ENCODE results near the gene EEF1AKMT3. TPM values are rescaled to one million over a fixed set of nuclear protein-coding genes. Genes with fewer than 3 reads are reported as not detected.

Gene EEF1AKMT3
- total and polyA plus RNA-seq, 2 of the 4 experiments (the other 2 are of a cell fraction) = 3.2 to 8.1 TPM

- ChIA-PET POLR2A (ENCODE audit: unreplicated experiment) (no interaction called here), CTCF (no interaction called here)
- no peak overlapping the region for H3K9ac ChIP-seq (ENCODE audit: low read depth, low read length)
- no peak overlapping the region for H3K23ac ChIP-seq (ENCODE audit: low read depth, low read length)
- H2AK5ac ChIP-seq (ENCODE audit: low read depth, low read length) = no peak overlapping the region
- H4K8ac ChIP-seq (ENCODE audit: low read depth in 2 of 2, low read length in 2 of 2) = no peak overlapping the region
- H3K56ac ChIP-seq (ENCODE audit: extremely low read depth, insufficient read depth, low read length) = no peak overlapping the region
- H2AFZ ChIP-seq (replicated peaks; ENCODE audit: low read length, poor library complexity) = no peak overlapping the region
- no peak for ATAC-seq (ENCODE audit: low read depth)
- no peak overlapping the region for H3K18ac ChIP-seq (ENCODE audit: low read depth, low read length)
- H2BK20ac ChIP-seq (ENCODE audit: low read depth, low read length) = no peak overlapping the region
- H2BK5ac ChIP-seq (ENCODE audit: low read depth, low read length, poor library complexity, severe bottlenecking) = no peak overlapping the region
- DNase-seq = no peak
- H3K9me3 ChIP-seq (ENCODE audit: control insufficient read depth, insufficient read depth, low read length) = no peaks in the 10 kb centered on the region
- no peak overlapping the region for H3K27ac ChIP-seq (ENCODE audit: insufficient read depth, low read length)
- H3K9me1 ChIP-seq (ENCODE audit: insufficient read depth, low read length) = no peaks in the 10 kb centered on the region
- H4K91ac ChIP-seq (ENCODE audit: insufficient read depth, low read depth, low read length) = no peak overlapping the region
- no peak overlapping the region for H2AK9ac ChIP-seq (replicated peaks; ENCODE audit: low read depth, low read length, poor library complexity)
- no peak overlapping the region for H4K5ac ChIP-seq (ENCODE audit: low read depth, low read length)
- intact Hi-C loops (cut with micrococcal nuclease) (no loop called here), in situ Hi-C loops (cut with MboI; ENCODE audit: low sequenced_read_pairs) (no loop called here), dilution Hi-C loops (cut with HindIII; ENCODE audit: low sequenced_read_pairs, unreplicated experiment) (no loop called here)
- peaks cover 10 to 23% of the 10 kb centered on the region in 2 experiments; a peak in 3 of 4 replicates for H3K79me1 ChIP-seq (ENCODE audit: low read depth in 1 of 2, low read length in 2 of 2)
- H3K36me3 ChIP-seq (ENCODE audit: control insufficient read depth, insufficient read depth, low read length) = peaks cover 6% of the 10 kb centered on the region
- no peak overlapping the region for H3K14ac ChIP-seq (replicated peaks; ENCODE audit: low read depth, low read length)
- H4K20me1 ChIP-seq (ENCODE audit: insufficient read depth, low read length) = no peaks in the 10 kb centered on the region
- no peaks in the 10 kb centered on the region for H3K27me3 ChIP-seq (ENCODE audit: control insufficient read depth, insufficient read depth, low read length)
- no TSS peak for BruUV-seq (replicated peaks)
- no peak overlapping the region for H2BK15ac ChIP-seq (ENCODE audit: low read depth, low read length)
- H2BK120ac ChIP-seq (ENCODE audit: low read depth, low read length) = no peak overlapping the region
- no peak overlapping the region for H3K4ac ChIP-seq (ENCODE audit: low read depth, low read length)
- WGBS, 2 experiments (ENCODE audit: extremely low coverage in 2 of 2, insufficient read length in 1 of 2) = no CpG with 5 or more reads among the region's 4 CpGs
- no peak overlapping the region for H3K4me3 ChIP-seq (ENCODE audit: insufficient read depth, low read depth, low read length)
- no peak for TF ChIP-seq CEBPB (IDR thresholded peaks at IDR 0.05; ENCODE audit: low read depth, low read length)
- no peak for TF ChIP-seq MAFK (IDR thresholded peaks at IDR 0.05; ENCODE audit: low read depth, low read length)
- TF ChIP-seq SMC3 (IDR thresholded peaks at IDR 0.05; ENCODE audit: low read depth, low read length) = no peak
- no peak for TF ChIP-seq POLR2A (IDR thresholded peaks at IDR 0.05; ENCODE audit: low read depth, low read length)
- TF ChIP-seq, protein P1, sequence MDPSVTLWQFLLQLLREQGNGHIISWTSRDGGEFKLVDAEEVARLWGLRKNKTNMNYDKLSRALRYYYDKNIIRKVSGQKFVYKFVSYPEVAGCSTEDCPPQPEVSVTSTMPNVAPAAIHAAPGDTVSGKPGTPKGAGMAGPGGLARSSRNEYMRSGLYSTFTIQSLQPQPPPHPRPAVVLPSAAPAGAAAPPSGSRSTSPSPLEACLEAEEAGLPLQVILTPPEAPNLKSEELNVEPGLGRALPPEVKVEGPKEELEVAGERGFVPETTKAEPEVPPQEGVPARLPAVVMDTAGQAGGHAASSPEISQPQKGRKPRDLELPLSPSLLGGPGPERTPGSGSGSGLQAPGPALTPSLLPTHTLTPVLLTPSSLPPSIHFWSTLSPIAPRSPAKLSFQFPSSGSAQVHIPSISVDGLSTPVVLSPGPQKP (IDR thresholded peaks at IDR 0.05; ENCODE audit: borderline replicate concordance, low read depth, low read length) = no peak
- no peak for TF ChIP-seq RFX5 (IDR thresholded peaks at IDR 0.05; ENCODE audit: low read depth, low read length)
- no peak for TF ChIP-seq RCOR1 (IDR thresholded peaks at IDR 0.05; ENCODE audit: insufficient replicate concordance, low read length)
- no peak for TF ChIP-seq CTCF (conservative IDR thresholded peaks at IDR 0.05; ENCODE audit: low read depth, low read length)
- no peak for TF ChIP-seq BHLHE40 (IDR thresholded peaks at IDR 0.05; ENCODE audit: low read depth, low read length)
- no peak for TF ChIP-seq RAD21 (IDR thresholded peaks at IDR 0.05; ENCODE audit: low read length)
- TF ChIP-seq MXI1 (IDR thresholded peaks at IDR 0.05; ENCODE audit: borderline replicate concordance, low read depth, low read length) = no peak
- TF ChIP-seq FOS (IDR thresholded peaks at IDR 0.05; ENCODE audit: low read depth, low read length) = no peak
- no peak for TF ChIP-seq MAZ (IDR thresholded peaks at IDR 0.05; ENCODE audit: borderline replicate concordance, low read depth, low read length)
- no peak for TF ChIP-seq NFE2L2 (IDR thresholded peaks at IDR 0.05; ENCODE audit: low read depth, low read length)
- TF ChIP-seq, protein P2, sequence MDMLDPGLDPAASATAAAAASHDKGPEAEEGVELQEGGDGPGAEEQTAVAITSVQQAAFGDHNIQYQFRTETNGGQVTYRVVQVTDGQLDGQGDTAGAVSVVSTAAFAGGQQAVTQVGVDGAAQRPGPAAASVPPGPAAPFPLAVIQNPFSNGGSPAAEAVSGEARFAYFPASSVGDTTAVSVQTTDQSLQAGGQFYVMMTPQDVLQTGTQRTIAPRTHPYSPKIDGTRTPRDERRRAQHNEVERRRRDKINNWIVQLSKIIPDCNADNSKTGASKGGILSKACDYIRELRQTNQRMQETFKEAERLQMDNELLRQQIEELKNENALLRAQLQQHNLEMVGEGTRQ (IDR thresholded peaks at IDR 0.05; ENCODE audit: low read depth, low read length) = no peak
- no peak for TF ChIP-seq CHD1 (IDR thresholded peaks at IDR 0.05; ENCODE audit: low read depth, low read length)
- 0 out of 2 replicates have a peak, but pooled peaks cover 2% of the 10 kb centered on the region for H3K4me1 ChIP-seq (ENCODE audit: control insufficient read depth, insufficient read depth, low read length)
- H3K4me2 ChIP-seq (ENCODE audit: low read depth, low read length) = no peak overlapping the region
These were observed 8.0 kb downstream of the EEF1AKMT3 start for GRCh38 chr12:57780284-57780897.
